GM18870 (cell line): ENCODE measurements around the gene CACNB4.
"Not testable (repeated sequence)": the region's sequence is repeated elsewhere in the genome, so short reads cannot be mapped to it uniquely, and the experiment has no call there.

Experiments used
- ATAC-seq: cut with Tn5 transposase; IDR thresholded peaks from one replicate; pipeline ENCODE4 v1.9.1; 2021; ENCODE audit warnings: moderate library complexity; ENCODE audit not compliant: unreplicated experiment

The CACNB4 gene

GRCh38 chr2:151946899-151947812 lies 151.7 kb downstream of the CACNB4 start:
- ATAC-seq = peak; percentile 64

- ATAC-seq = no peak
Measured at GRCh38 chr2:151946250-151946884, 152.5 kb downstream of the CACNB4 start.

- ATAC-seq = no peak
Measured at GRCh38 chr2:151945602-151946001, 153.2 kb downstream of the CACNB4 start.

GRCh38 chr2:151945186-151945585 lies 153.7 kb downstream of the CACNB4 start:
- no peak for ATAC-seq

- no peak for ATAC-seq
Measured at GRCh38 chr2:151943461-151943860, 155.4 kb downstream of the CACNB4 start.

GRCh38 chr2:151942540-151943205 lies 156.2 kb downstream of the CACNB4 start:
- not testable (repeated sequence) for ATAC-seq

- no peak for ATAC-seq
Measured at GRCh38 chr2:151937966-151938365, 160.9 kb downstream of the CACNB4 start.

GRCh38 chr2:151936626-151937025 lies 162.2 kb downstream of the CACNB4 start:
- no peak for ATAC-seq

- ATAC-seq = no peak
Measured at GRCh38 chr2:151933266-151933804, 165.5 kb downstream of the CACNB4 start.

GRCh38 chr2:151931756-151932155 lies 167.1 kb downstream of the CACNB4 start:
- no peak for ATAC-seq

- no peak for ATAC-seq
Measured at GRCh38 chr2:151931030-151931611, 167.7 kb downstream of the CACNB4 start.

GRCh38 chr2:151930042-151930441 lies 168.8 kb downstream of the CACNB4 start:
- ATAC-seq = no peak

GRCh38 chr2:151928380-151928779 lies 170.5 kb downstream of the CACNB4 start:
- ATAC-seq = no peak

GRCh38 chr2:151927501-151928221 lies 171.2 kb downstream of the CACNB4 start:
- no peak for ATAC-seq

- ATAC-seq = no peak
Measured at GRCh38 chr2:151922845-151923666, 175.8 kb downstream of the CACNB4 start.

- ATAC-seq = no peak
Measured at GRCh38 chr2:151919786-151920185, 179.1 kb downstream of the CACNB4 start.

- no peak for ATAC-seq
Measured at GRCh38 chr2:151918308-151918707, 180.5 kb downstream of the CACNB4 start.

- no peak for ATAC-seq
Measured at GRCh38 chr2:151916632-151917031, 182.2 kb downstream of the CACNB4 start.

- not testable (repeated sequence) for ATAC-seq
Measured at GRCh38 chr2:151915629-151916025, 183.2 kb downstream of the CACNB4 start.
